DOHH2 (cell line): ENCODE data around the gene ESRRG.

Experiments used
- CTCF ChIP-seq: fragments of 200-600 bp; sonication (generic); IDR thresholded peaks from one replicate; pipeline ENCODE4 v1.5.1; 2014; ENCODE audit warnings: antibody characterized with exemption, mild to moderate bottlenecking, low read depth, low read length; ENCODE audit not compliant: poor library complexity, severe bottlenecking
- EZH2phosphoT487 ChIP-seq: fragments of 200-600 bp; sonication (generic); IDR thresholded peaks from 2 replicates; pipeline ENCODE4 v1.6.1; 2017; ENCODE audit warnings: borderline replicate concordance, mild to moderate bottlenecking, antibody characterized with exemption, low read length, moderate library complexity, mixed read lengths

DNA sequence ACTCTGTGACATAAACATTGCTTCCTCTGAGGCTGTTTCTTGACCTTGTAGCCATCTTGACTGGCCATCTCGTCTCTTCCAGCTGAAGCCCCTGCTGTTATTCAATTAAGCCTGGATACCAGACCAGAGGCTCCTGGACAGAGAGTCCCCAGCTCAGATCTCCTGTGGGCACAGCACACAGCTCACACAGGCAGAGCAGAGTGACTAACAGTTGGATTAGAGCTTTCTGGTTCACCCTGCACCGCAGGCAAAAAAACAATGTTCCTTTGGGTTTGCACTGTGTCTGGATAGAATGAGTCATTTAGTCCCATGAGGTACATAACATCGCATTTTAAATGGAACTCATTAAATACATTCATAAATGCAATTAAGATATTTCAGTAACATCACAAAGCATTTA is 266.5 kb downstream of the ESRRG start:
- TF ChIP-seq CTCF (no peak), EZH2phosphoT487 (no peak)
